ENCODE data around the gene SORCS1. TPM values are rescaled to one million over a fixed set of nuclear protein-coding genes. Genes with fewer than 3 reads are reported as not detected.

SORCS1 gene
- total and polyA plus RNA-seq, 4 donors = 0.08 to 0.21 (median 0.09) TPM; not detected in 1

GRCh38 chr10:106705681-106706100, 458.8 kb downstream of the SORCS1 start:
- peak; percentile 64 for DNase-seq (ENCODE audit: low spot score)
- no peak overlapping the region for H3K9ac ChIP-seq (ENCODE audit: low read depth in 1 of 2, low read length in 2 of 2)
- WGBS = 14% methylated on average over 9 of the region's 9 CpGs
- H3K9me3 ChIP-seq (ENCODE audit: control insufficient read depth in 4 of 4, low read length in 3 of 4) = no peaks in the 10 kb centered on the region
- H3K27ac ChIP-seq (ENCODE audit: low read depth in 1 of 2, low read length in 2 of 2) = no peak overlapping the region
- no peaks in the 10 kb centered on the region for H3K4me1 ChIP-seq (ENCODE audit: control insufficient read depth in 4 of 4, insufficient read depth in 4 of 4, low read length in 3 of 4)
- H3K27me3 ChIP-seq (ENCODE audit: control insufficient read depth in 4 of 4, insufficient read depth in 4 of 4, low read length in 3 of 4) = peaks cover 0 to 8% (median under 1%) of the 10 kb centered on the region in 4 donors
- TF ChIP-seq RAD21 (IDR thresholded peaks at IDR 0.05) (peak; percentile 82 to 86), FOXA2 (IDR thresholded peaks at IDR 0.05) (no peak), YY1 (IDR thresholded peaks at IDR 0.05) (no peak), NR2F2 (IDR thresholded peaks at IDR 0.05) (no peak), HNF4A (conservative IDR thresholded peaks at IDR 0.05) (no peak), HNF4G (IDR thresholded peaks at IDR 0.05) (no peak), EGR1 (IDR thresholded peaks at IDR 0.05; ENCODE audit: low read depth in 2 of 2) (no peak), GABPA (IDR thresholded peaks at IDR 0.05 in 1 of 2, conservative IDR thresholded peaks at IDR 0.05 in 1 of 2) (no peak), FOXA1 (IDR thresholded peaks at IDR 0.05) (no peak)
- TF ChIP-seq, protein P1, sequence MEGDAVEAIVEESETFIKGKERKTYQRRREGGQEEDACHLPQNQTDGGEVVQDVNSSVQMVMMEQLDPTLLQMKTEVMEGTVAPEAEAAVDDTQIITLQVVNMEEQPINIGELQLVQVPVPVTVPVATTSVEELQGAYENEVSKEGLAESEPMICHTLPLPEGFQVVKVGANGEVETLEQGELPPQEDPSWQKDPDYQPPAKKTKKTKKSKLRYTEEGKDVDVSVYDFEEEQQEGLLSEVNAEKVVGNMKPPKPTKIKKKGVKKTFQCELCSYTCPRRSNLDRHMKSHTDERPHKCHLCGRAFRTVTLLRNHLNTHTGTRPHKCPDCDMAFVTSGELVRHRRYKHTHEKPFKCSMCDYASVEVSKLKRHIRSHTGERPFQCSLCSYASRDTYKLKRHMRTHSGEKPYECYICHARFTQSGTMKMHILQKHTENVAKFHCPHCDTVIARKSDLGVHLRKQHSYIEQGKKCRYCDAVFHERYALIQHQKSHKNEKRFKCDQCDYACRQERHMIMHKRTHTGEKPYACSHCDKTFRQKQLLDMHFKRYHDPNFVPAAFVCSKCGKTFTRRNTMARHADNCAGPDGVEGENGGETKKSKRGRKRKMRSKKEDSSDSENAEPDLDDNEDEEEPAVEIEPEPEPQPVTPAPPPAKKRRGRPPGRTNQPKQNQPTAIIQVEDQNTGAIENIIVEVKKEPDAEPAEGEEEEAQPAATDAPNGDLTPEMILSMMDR (IDR thresholded peaks at IDR 0.05; ENCODE audit: low read depth, low read length, missing input control) = peak; percentile 64
- TF ChIP-seq, protein P2, sequence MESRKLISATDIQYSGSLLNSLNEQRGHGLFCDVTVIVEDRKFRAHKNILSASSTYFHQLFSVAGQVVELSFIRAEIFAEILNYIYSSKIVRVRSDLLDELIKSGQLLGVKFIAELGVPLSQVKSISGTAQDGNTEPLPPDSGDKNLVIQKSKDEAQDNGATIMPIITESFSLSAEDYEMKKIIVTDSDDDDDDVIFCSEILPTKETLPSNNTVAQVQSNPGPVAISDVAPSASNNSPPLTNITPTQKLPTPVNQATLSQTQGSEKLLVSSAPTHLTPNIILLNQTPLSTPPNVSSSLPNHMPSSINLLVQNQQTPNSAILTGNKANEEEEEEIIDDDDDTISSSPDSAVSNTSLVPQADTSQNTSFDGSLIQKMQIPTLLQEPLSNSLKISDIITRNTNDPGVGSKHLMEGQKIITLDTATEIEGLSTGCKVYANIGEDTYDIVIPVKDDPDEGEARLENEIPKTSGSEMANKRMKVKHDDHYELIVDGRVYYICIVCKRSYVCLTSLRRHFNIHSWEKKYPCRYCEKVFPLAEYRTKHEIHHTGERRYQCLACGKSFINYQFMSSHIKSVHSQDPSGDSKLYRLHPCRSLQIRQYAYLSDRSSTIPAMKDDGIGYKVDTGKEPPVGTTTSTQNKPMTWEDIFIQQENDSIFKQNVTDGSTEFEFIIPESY (IDR thresholded peaks at IDR 0.05) = no peak
- no peak overlapping the region for H3K4me3 ChIP-seq (ENCODE audit: low read depth in 1 of 3, low read length in 3 of 3)
- no peaks in the 10 kb centered on the region for H3K36me3 ChIP-seq (ENCODE audit: control insufficient read depth in 4 of 4, insufficient read depth in 3 of 4, low read depth in 1 of 4, low read length in 3 of 4)

DNA sequence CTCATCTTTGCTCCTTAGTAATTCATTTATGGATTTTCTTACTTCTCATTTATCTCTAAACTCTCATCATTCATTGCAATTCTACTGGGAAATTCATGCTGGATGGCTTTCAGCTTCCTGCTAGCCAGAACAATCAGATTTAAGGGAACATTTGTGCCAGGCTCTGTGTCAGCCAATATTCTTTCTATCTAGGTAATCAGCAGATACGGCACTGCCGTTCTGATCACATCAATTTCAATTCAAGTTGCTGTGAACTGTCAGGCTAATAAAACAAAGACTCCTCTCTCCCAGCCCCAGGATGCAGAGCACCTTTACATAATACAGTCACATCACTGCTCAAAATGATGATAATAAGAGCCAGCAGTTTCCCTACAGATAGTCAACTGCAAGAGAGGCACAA, 468.3 kb downstream of the SORCS1 start:
- H3K36me3 ChIP-seq (ENCODE audit: control insufficient read depth in 4 of 4, insufficient read depth in 3 of 4, low read depth in 1 of 4, low read length in 3 of 4) = no peaks in the 10 kb centered on the region
- TF ChIP-seq SP1 (IDR thresholded peaks at IDR 0.05) = no peak
- H3K4me3 ChIP-seq (ENCODE audit: low read depth in 1 of 3, low read length in 3 of 3) = no peak overlapping the region
- no peak overlapping the region for H3K27ac ChIP-seq (ENCODE audit: low read depth in 1 of 2, low read length in 2 of 2)
- no peak for DNase-seq (ENCODE audit: low spot score)
- H3K4me1 ChIP-seq (ENCODE audit: control insufficient read depth in 4 of 4, insufficient read depth in 4 of 4, low read length in 3 of 4) = no peaks in the 10 kb centered on the region
- no peaks in the 10 kb centered on the region for H3K27me3 ChIP-seq (ENCODE audit: control insufficient read depth in 4 of 4, insufficient read depth in 4 of 4, low read length in 3 of 4)
- 69% methylated on average over 2 of the region's 2 CpGs for WGBS
- H3K9ac ChIP-seq (ENCODE audit: low read depth in 1 of 2, low read length in 2 of 2) = no peak overlapping the region
- H3K9me3 ChIP-seq (ENCODE audit: control insufficient read depth in 4 of 4, low read length in 3 of 4) = no peaks in the 10 kb centered on the region

GRCh38 chr10:106694696-106695095, 469.8 kb downstream of the SORCS1 start:
- Histone ChIP-seq H3K4me3 (ENCODE audit: low read depth in 1 of 3, low read length in 3 of 3) (no peak overlapping the region), H3K4me1 (ENCODE audit: control insufficient read depth in 4 of 4, insufficient read depth in 4 of 4, low read length in 3 of 4) (no peaks in the 10 kb centered on the region), H3K27ac (ENCODE audit: low read depth in 1 of 2, low read length in 2 of 2) (no peak overlapping the region), H3K36me3 (ENCODE audit: control insufficient read depth in 4 of 4, insufficient read depth in 3 of 4, low read depth in 1 of 4, low read length in 3 of 4) (no peaks in the 10 kb centered on the region), H3K9ac (ENCODE audit: low read depth in 1 of 2, low read length in 2 of 2) (no peak overlapping the region), H3K9me3 (ENCODE audit: control insufficient read depth in 4 of 4, low read length in 3 of 4) (no peaks in the 10 kb centered on the region), H3K27me3 (ENCODE audit: control insufficient read depth in 4 of 4, insufficient read depth in 4 of 4, low read length in 3 of 4) (no peaks in the 10 kb centered on the region)
- 60% methylated on average over 1 of the region's 1 CpG for WGBS
- DNase-seq (ENCODE audit: low spot score) = no peak
- TF ChIP-seq, protein P1 (IDR thresholded peaks at IDR 0.05; ENCODE audit: low read depth, low read length, missing input control) = no peak
- TF ChIP-seq RXRA (IDR thresholded peaks at IDR 0.05) = no peak
- no peak for TF ChIP-seq SP1 (IDR thresholded peaks at IDR 0.05)
- no peak for TF ChIP-seq HNF4G (IDR thresholded peaks at IDR 0.05)
